ENCODE results near the gene MRNIP. TPM values are rescaled to one million over a fixed set of nuclear protein-coding genes. Genes with fewer than 3 reads are reported as not detected.

MRNIP gene
- total RNA-seq, 1 experiment from 2014 or later, result 36.2 TPM

DNA sequence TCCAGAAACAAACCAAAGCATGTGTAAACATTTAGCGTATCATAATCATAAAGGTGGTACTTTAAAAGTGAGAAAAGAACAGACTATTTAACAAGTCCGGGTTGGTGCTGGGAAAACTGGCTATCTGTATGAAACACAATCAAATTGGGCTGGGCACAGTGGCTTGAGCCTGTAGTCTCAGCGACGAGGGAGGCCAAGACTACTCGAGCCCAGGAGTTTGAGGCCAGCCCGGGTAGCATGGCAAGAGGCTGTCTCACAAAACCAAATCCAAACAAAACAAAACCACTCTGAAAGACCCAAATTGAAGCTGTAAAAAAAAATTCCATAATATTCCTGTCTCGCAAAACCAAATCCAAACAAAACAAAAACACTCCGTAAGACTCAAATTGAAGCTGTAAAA, 4.3 kb downstream of the MRNIP start:
- intact Hi-C loops (cut with micrococcal nuclease), result no loop called here
- POLR2A ChIA-PET, result no interaction called here
- no TSS peak for BruUV-seq (replicated peaks)

More for the DNA sequence above, 4.3 kb downstream of the MRNIP start:
- H3K4me3 ChIP-seq (replicated peaks in 1 of 2; ENCODE audit: low read depth in 1 of 2, low read length in 2 of 2), result no peak overlapping the region
- DNase-seq (ENCODE audit: low read depth, low spot score), result no peak
- H3K9ac ChIP-seq (ENCODE audit: low read length), result no peak overlapping the region
- H3K4me2 ChIP-seq (ENCODE audit: low read length), result no peak overlapping the region
- H3K9me3 ChIP-seq (ENCODE audit: control insufficient read depth in 1 of 2, insufficient read depth in 1 of 2, low read depth in 1 of 2, low read length in 2 of 2), result no peaks in the 10 kb centered on the region
- H3K4me1 ChIP-seq (ENCODE audit: control insufficient read depth in 1 of 2, insufficient read depth in 2 of 2, low read length in 2 of 2), result peaks cover 2 to 8% of the 10 kb centered on the region in 2 experiments; a peak in 1 of 4 replicates
- H2AFZ ChIP-seq (ENCODE audit: low read depth, low read length, poor library complexity, severe bottlenecking), result no peak overlapping the region
- TF ChIP-seq RAD21 (IDR thresholded peaks at IDR 0.05; ENCODE audit: low read depth), result no peak
- TF ChIP-seq, protein P1, sequence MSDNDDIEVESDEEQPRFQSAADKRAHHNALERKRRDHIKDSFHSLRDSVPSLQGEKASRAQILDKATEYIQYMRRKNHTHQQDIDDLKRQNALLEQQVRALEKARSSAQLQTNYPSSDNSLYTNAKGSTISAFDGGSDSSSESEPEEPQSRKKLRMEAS (IDR thresholded peaks at IDR 0.05), result no peak
- no peak for TF ChIP-seq JUND (IDR thresholded peaks at IDR 0.05)
- TF ChIP-seq ZNF274 (IDR thresholded peaks at IDR 0.05; ENCODE audit: low read depth, low read length), result no peak
- no peak for TF ChIP-seq ZBTB33 (IDR thresholded peaks at IDR 0.05; ENCODE audit: extremely low read depth, insufficient replicate concordance, low read length)
- TF ChIP-seq SIN3A (IDR thresholded peaks at IDR 0.05; ENCODE audit: low read depth), result no peak
- TF ChIP-seq, protein P2, sequence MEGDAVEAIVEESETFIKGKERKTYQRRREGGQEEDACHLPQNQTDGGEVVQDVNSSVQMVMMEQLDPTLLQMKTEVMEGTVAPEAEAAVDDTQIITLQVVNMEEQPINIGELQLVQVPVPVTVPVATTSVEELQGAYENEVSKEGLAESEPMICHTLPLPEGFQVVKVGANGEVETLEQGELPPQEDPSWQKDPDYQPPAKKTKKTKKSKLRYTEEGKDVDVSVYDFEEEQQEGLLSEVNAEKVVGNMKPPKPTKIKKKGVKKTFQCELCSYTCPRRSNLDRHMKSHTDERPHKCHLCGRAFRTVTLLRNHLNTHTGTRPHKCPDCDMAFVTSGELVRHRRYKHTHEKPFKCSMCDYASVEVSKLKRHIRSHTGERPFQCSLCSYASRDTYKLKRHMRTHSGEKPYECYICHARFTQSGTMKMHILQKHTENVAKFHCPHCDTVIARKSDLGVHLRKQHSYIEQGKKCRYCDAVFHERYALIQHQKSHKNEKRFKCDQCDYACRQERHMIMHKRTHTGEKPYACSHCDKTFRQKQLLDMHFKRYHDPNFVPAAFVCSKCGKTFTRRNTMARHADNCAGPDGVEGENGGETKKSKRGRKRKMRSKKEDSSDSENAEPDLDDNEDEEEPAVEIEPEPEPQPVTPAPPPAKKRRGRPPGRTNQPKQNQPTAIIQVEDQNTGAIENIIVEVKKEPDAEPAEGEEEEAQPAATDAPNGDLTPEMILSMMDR (IDR thresholded peaks at IDR 0.05 in 2 of 3, conservative IDR thresholded peaks at IDR 0.05 in 1 of 3; ENCODE audit: borderline replicate concordance in 1 of 3, insufficient read depth in 1 of 3, low read depth in 2 of 3, low read length in 2 of 3), result no peak
- TF ChIP-seq, protein P3, sequence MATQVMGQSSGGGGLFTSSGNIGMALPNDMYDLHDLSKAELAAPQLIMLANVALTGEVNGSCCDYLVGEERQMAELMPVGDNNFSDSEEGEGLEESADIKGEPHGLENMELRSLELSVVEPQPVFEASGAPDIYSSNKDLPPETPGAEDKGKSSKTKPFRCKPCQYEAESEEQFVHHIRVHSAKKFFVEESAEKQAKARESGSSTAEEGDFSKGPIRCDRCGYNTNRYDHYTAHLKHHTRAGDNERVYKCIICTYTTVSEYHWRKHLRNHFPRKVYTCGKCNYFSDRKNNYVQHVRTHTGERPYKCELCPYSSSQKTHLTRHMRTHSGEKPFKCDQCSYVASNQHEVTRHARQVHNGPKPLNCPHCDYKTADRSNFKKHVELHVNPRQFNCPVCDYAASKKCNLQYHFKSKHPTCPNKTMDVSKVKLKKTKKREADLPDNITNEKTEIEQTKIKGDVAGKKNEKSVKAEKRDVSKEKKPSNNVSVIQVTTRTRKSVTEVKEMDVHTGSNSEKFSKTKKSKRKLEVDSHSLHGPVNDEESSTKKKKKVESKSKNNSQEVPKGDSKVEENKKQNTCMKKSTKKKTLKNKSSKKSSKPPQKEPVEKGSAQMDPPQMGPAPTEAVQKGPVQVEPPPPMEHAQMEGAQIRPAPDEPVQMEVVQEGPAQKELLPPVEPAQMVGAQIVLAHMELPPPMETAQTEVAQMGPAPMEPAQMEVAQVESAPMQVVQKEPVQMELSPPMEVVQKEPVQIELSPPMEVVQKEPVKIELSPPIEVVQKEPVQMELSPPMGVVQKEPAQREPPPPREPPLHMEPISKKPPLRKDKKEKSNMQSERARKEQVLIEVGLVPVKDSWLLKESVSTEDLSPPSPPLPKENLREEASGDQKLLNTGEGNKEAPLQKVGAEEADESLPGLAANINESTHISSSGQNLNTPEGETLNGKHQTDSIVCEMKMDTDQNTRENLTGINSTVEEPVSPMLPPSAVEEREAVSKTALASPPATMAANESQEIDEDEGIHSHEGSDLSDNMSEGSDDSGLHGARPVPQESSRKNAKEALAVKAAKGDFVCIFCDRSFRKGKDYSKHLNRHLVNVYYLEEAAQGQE (IDR thresholded peaks at IDR 0.05; ENCODE audit: low read depth), result no peak
- TF ChIP-seq SRF (IDR thresholded peaks at IDR 0.05; ENCODE audit: low read depth), result no peak
- TF ChIP-seq ZFX (IDR thresholded peaks at IDR 0.05), result no peak
- no peak for TF ChIP-seq CEBPB (IDR thresholded peaks at IDR 0.05; ENCODE audit: low read depth)
- TF ChIP-seq YY1 (IDR thresholded peaks at IDR 0.05; ENCODE audit: extremely low read depth, insufficient replicate concordance, low read depth, low read length), result no peak
- TF ChIP-seq EZH2 (IDR thresholded peaks at IDR 0.05), result no peak
- TF ChIP-seq EGR1 (IDR thresholded peaks at IDR 0.05; ENCODE audit: low read depth), result no peak
- TF ChIP-seq ELF1 (IDR thresholded peaks at IDR 0.05; ENCODE audit: borderline replicate concordance, low read depth), result no peak
- TF ChIP-seq POLR2AphosphoS5 (IDR thresholded peaks at IDR 0.05; ENCODE audit: low read depth, low read length), result no peak
- no peak for TF ChIP-seq FOSL1 (IDR thresholded peaks at IDR 0.05; ENCODE audit: low read depth)
- TF ChIP-seq EZH2phosphoT487 (IDR thresholded peaks at IDR 0.05; ENCODE audit: borderline replicate concordance), result no peak
- no peaks in the 10 kb centered on the region for H3K9me2 ChIP-seq (ENCODE audit: insufficient read depth)
- RAD21 ChIA-PET (ENCODE audit: low non-redundant PET in 1 of 2, low total read pairs in 2 of 2, uncharacterized antibody in 2 of 2, unreplicated experiment in 2 of 2), result no interaction called here
- H4K20me1 ChIP-seq (ENCODE audit: insufficient read depth), result no peaks in the 10 kb centered on the region
- H3K36me3 ChIP-seq (ENCODE audit: control insufficient read depth in 1 of 2, insufficient read depth in 2 of 2, low read length in 2 of 2), result peaks cover 16 to 20% of the 10 kb centered on the region in 2 experiments
- no peaks in the 10 kb centered on the region for H3K27me3 ChIP-seq (ENCODE audit: insufficient read depth, low read length)
- H3K27ac ChIP-seq (ENCODE audit: low read depth, low read length), result no peak overlapping the region
- ATAC-seq, result no peak
- H3K79me2 ChIP-seq (ENCODE audit: insufficient read depth, low read length), result peaks cover 39% of the 10 kb centered on the region
- CTCF ChIA-PET, result no interaction called here
